IPS-20b (cell line): ENCODE measurements around the gene COMMD9.

Source experiments
- H3K27ac ChIP-seq: one replicate; pipeline ENCODE4 v1.5.1; 2013; ENCODE audit warnings: low read length
- H3K27me3 ChIP-seq: 2 replicates; pipeline ENCODE4 v1.6.1; 2013; ENCODE audit warnings: mild to moderate bottlenecking, low read length, inconsistent platforms; ENCODE audit not compliant: insufficient read depth
- H3K36me3 ChIP-seq: 2 replicates; pipeline ENCODE4 v1.6.1; 2013; ENCODE audit warnings: low read depth, mild to moderate bottlenecking, inconsistent platforms, low read length, moderate library complexity; ENCODE audit not compliant: insufficient read depth
- H3K4me1 ChIP-seq: 2 replicates; pipeline ENCODE4 v1.6.1; 2013; ENCODE audit warnings: mild to moderate bottlenecking, control low read depth, inconsistent platforms, low read length, moderate library complexity; ENCODE audit not compliant: insufficient read depth
- H3K4me3 ChIP-seq: 2 replicates; pipeline ENCODE4 v1.5.1; 2013; ENCODE audit warnings: mild to moderate bottlenecking, low read length, inconsistent platforms
- H3K9ac ChIP-seq: 2 replicates; pipeline ENCODE4 v1.6.1; 2013; ENCODE audit warnings: low read depth, mild to moderate bottlenecking, inconsistent platforms, low read length, moderate library complexity
- H3K9me3 ChIP-seq: 2 replicates; pipeline ENCODE4 v1.6.1; 2013; ENCODE audit warnings: mild to moderate bottlenecking, low read depth, low read length, inconsistent platforms; ENCODE audit not compliant: insufficient read depth

The COMMD9 gene

DNA sequence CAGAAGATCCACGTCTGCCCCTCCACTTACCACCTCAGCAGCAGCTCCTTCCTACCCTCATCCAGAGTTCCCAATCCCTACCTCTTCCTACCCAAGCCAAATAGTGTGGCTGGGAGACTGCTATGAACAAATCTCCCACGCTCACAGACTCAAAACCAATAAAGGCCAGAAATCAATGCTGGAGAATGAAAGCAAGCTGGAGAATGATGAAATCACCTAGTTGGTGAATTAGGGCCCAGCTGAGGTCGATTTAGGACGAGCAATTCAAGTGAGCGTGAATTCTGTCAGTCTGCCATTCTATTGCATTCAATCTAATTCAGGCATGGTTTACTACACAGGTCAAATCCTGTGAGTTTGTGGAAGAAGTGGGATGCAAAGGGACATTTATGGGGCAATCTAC is 22.5 kb downstream of the COMMD9 start:
- Histone ChIP-seq H3K27me3 (no peaks in the 10 kb centered on the region), H3K9ac (no peak overlapping the region), H3K27ac (no peak overlapping the region), H3K4me3 (no peak overlapping the region), H3K9me3 (no peaks in the 10 kb centered on the region), H3K36me3 (peaks cover 4% of the 10 kb centered on the region; the same call in 1 of the 2 replicates), H3K4me1 (no peaks in the 10 kb centered on the region)

DNA sequence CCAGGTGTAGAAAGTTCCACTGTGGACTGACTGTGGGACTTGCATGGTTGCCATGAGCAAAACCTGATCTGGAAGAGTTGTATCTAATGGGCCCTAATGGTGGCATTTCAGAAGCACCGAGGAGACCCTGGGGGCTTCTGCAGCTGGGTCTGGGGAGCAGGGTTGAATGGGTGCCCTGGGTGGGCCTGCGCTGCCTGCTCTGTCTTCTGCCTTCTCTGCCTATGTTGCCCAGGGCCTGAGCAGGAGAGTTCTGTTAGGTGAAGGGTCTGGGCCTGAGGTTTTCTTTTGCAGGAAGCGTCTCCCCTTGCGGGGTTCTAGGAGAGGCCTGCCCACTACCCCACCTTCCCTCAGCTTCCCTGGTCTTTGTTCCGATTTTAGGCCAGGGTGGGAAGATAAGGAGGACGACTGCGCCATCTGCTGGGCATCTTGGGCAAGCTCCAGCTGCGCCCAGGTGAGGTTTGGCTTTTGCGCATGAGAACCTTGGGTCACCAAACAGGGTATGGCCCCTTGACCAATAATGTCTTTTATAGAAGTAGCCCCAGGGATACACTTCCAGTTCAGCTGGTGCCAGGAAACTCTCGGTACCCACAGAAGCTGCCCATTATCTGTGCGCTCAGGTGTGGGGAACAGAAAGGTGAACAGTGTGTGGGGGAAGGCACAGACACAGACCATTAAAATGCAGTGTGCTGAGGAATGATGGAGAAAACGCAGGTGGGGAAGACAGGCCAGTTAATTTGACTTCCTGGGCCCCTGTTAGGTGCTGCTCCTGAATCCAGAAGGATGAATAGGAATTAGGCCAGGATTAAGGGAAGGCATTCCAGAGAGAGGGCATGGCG is 23.2 kb downstream of the COMMD9 start:
- Histone ChIP-seq H3K27ac (no peak overlapping the region), H3K4me3 (no peak overlapping the region), H3K9ac (peak overlapping the region; percentile 40; the same call in 1 of the 2 replicates), H3K9me3 (no peaks in the 10 kb centered on the region), H3K4me1 (no peaks in the 10 kb centered on the region), H3K36me3 (no peaks in the 10 kb centered on the region; the same call in 1 of the 2 replicates), H3K27me3 (no peaks in the 10 kb centered on the region)

DNA sequence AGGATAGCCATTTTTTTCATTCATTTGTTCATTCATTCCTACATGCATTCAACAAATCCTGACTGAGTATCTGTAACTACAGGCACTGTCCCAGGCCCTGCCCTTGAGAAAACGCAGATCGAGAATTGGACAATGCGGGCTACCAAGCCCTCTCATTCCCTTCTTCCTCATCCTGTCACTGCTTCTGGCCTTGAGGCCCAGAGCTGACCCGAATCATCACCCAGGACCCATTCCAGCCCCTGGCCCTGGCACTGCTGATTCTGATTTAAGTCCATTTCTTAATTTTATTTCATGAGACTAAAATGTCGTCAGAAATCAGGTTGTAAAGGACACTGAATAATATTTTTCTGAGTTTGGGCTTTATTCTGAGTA is 24.3 kb downstream of the COMMD9 start:
- Histone ChIP-seq H3K9me3 (no peaks in the 10 kb centered on the region), H3K27me3 (no peaks in the 10 kb centered on the region), H3K4me3 (no peak overlapping the region), H3K4me1 (no peaks in the 10 kb centered on the region), H3K27ac (no peak overlapping the region), H3K36me3 (no peaks in the 10 kb centered on the region), H3K9ac (no peak overlapping the region)

DNA sequence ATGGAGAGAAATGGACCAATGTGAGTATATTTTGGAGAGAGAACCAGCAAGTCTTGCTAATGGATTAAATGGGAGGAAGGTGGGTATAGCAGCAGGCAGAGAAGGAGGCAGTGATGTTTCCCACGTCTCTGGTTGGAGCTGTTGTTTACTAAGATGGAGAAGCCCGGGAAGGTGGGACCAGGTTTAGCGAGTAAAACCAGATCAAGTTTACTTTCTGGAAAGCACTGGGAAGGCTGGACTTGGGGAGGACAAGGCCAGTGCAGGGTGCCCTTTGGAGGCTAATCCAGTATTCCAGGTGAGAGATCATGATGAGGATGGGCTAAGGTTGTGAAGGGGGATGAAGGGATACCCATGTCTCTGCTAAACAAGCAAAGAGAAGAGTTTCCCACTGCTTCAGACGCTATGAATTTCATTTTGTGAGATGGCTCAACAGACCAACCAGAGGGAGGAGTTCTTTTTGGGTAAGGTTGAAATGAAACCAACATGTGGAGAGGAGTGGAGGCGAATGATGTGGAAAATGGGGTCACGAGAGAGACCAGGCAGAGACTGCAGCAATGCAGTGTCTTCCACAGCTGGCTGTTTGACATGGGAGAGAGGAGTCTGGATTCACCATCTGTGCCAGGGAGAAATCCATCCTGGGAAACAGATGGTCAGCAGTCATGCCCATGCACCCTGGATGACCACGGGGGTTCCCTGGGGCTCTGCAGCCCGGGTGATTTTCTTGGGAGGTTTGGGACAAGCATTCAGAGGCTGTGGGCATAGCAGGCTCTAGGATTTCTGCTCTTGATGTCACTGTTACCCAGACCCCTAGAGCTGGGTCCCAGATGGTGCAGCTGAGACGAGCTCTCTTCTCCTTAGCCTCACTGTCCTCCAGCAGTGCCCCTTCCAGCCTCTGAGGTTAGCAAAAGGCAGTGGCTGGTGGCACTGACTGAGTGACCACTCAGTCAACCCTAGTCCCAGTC is 24.9 kb downstream of the COMMD9 start:
- Histone ChIP-seq H3K4me1 (no peaks in the 10 kb centered on the region), H3K9ac (no peak overlapping the region), H3K27ac (no peak overlapping the region)

DNA sequence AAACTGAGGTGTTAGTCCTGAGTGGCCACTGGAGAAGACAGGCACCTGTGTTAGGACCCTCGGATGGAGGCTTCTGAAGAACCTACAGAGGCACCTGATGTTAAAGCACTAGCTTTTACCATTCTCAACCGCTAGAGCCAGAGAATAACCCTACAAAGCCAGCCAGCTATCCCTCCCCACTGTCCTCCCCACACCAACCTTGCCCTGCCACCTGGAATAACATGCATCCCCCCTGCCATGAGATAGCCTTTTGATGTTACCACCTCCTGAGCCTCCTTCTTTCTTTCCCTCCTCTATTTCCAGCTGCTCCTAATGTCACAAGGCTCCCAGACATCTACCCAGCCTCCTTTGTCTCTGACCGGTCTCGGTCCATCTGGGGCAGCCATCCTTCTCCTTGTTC is 28.1 kb downstream of the COMMD9 start:
- Histone ChIP-seq H3K36me3 (no peaks in the 10 kb centered on the region), H3K27ac (no peak overlapping the region), H3K9me3 (no peaks in the 10 kb centered on the region), H3K9ac (no peak overlapping the region), H3K4me3 (no peak overlapping the region), H3K4me1 (no peaks in the 10 kb centered on the region), H3K27me3 (peaks cover 8% of the 10 kb centered on the region)

More for the DNA sequence above, 24.9 kb downstream of the COMMD9 start:
- Histone ChIP-seq H3K27me3 (no peaks in the 10 kb centered on the region), H3K36me3 (no peaks in the 10 kb centered on the region), H3K9me3 (no peaks in the 10 kb centered on the region), H3K4me3 (no peak overlapping the region)

DNA sequence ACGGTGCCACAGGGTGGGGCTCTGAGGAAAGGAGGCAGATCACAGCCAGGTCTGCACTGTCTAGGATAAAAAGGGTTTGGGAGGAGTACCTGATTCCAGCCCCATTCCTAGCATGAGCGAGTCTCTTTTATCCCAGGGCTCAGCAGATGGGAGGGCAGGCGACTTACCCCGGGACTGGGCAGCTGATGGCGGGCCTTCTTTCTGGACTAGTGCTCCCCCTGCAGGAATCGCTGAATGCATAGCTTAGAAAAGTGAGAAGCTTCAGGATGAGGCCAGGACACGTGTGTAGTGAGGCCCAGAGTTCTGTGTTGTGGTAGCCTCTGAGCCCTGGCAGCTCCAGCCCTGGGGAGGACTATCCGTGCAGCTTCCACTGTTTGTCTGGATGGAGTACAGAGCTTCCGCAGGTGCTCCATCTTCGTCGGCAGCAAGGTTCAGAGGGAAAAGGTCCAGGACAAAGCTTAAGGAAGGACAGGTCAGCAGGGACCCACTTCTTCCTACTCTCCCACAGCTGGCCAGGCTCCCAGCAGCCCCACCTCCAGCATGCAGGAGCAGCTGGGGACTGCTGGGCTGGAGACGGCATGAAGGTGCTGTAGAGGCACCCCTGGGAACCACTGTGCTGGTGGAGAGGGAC is 30.4 kb downstream of the COMMD9 start:
- Histone ChIP-seq H3K4me3 (no peak overlapping the region), H3K4me1 (no peaks in the 10 kb centered on the region), H3K36me3 (no peaks in the 10 kb centered on the region), H3K9ac (no peak overlapping the region), H3K27ac (no peak overlapping the region), H3K9me3 (no peaks in the 10 kb centered on the region), H3K27me3 (peaks cover 8% of the 10 kb centered on the region)

DNA sequence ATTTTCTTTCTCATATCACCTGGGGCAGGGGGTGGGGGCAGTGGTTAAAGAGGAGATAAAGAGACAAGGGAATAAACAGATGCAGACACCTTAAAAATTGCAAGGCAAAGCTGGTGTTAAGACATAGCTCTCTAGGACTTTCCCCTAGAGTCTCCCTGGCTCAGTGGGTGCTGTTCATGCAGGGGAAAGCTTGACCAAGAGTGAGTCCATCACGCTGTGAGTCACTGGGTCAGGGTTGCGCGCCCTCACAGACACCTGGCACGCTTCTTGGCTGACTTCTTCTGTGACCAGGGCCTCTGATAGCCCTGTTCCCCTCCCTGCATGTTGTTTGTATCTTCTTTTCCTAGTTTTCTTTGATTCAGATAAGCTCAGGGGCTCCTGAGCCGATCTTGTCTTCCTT is 31.9 kb downstream of the COMMD9 start:
- H3K4me3 ChIP-seq, result no peak overlapping the region
- H3K9ac ChIP-seq, result no peak overlapping the region
- H3K27me3 ChIP-seq, result peaks cover 8% of the 10 kb centered on the region
- no peaks in the 10 kb centered on the region for H3K4me1 ChIP-seq
- no peaks in the 10 kb centered on the region for H3K36me3 ChIP-seq
- no peaks in the 10 kb centered on the region for H3K9me3 ChIP-seq
- H3K27ac ChIP-seq, result no peak overlapping the region

DNA sequence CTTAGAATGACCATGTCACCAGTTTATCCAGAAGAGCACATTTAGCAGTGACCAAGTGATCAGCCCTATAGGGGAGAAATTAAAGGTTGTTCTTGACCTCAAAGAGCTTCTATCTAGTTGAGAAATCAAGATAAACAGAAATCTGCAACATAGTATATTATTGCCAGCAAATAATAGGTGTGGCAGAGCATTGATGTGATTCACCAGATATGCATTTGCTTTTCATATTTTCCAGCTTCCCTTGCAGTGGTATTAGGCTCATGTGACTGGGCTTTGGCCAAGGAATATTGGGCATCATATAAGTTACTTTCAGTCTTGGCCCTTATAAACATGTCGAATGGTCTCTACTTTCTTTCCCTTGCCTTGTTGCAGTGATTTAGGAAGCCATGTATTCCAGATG is 34.5 kb downstream of the COMMD9 start:
- no peak overlapping the region for H3K4me3 ChIP-seq
- no peak overlapping the region for H3K9ac ChIP-seq
- H3K9me3 ChIP-seq, result no peaks in the 10 kb centered on the region
- no peaks in the 10 kb centered on the region for H3K4me1 ChIP-seq
- H3K36me3 ChIP-seq, result no peaks in the 10 kb centered on the region
- peaks cover 8% of the 10 kb centered on the region for H3K27me3 ChIP-seq
- H3K27ac ChIP-seq, result no peak overlapping the region

DNA sequence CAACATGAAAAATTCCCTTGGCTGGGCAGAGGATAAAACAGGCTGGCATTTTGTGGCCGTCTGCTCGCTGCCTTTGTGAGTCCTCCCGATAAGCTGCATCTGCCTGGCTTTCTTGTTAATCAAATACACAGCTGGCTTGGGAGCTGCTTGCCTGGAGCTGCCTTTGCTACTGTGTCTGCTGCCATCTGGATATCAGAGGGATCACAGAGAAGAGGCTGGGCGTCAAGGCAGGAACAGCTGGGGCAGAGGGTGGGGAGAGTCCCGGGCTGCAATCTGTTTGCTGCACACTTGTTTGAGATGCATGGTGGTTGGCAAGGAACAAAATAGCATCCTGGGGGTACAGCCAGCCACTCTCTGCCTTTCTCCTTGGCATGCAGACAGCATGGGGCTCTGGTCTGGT is 36.0 kb downstream of the COMMD9 start:
- Histone ChIP-seq H3K9me3 (no peaks in the 10 kb centered on the region), H3K27ac (no peak overlapping the region), H3K4me1 (no peaks in the 10 kb centered on the region), H3K9ac (no peak overlapping the region), H3K36me3 (no peaks in the 10 kb centered on the region), H3K27me3 (peaks cover 5% of the 10 kb centered on the region), H3K4me3 (no peak overlapping the region)

DNA sequence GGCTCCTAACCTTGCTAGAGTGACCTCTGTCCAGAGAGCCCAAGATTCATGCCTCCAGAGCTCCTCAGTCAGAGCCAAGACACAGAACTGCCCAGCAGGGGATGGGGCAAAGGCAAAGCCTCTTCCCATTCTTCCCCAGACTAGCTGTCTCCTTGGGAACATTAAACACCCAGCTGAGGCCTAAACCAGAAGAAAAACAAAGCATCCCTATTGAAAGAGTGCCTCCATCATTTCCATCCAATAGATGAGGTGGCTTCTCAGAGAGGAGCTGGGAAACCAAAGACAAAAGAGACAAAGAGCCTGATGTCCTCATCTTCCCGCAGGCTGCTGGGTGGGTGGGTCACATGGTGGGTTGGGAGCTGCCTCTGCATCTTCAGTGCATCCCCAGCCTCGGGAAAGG is 37.4 kb downstream of the COMMD9 start:
- Histone ChIP-seq H3K27ac (no peak overlapping the region), H3K9me3 (no peaks in the 10 kb centered on the region), H3K4me1 (no peaks in the 10 kb centered on the region), H3K9ac (no peak overlapping the region), H3K36me3 (no peaks in the 10 kb centered on the region), H3K27me3 (no peaks in the 10 kb centered on the region), H3K4me3 (no peak overlapping the region)

DNA sequence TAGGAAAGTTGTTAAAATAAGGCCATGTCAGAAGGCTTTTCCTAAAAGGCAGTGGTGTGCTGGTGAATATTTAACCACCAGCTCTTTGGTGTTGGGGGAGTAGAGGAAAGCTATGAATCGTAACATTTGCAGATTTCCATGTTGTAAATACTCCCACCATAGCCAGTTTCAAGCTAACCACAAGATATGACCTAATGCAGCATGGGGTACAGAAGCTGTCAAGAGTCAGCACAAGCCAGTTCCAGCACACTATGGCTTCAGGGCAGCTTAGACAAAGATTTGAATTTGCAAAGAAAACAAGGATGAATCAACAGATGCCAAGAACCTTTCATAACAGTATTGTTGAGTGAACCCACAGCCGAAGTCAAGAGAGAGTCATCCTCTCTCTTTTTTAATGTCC is 40.0 kb downstream of the COMMD9 start:
- H3K36me3 ChIP-seq, result no peaks in the 10 kb centered on the region
- H3K4me3 ChIP-seq, result no peak overlapping the region
- H3K4me1 ChIP-seq, result no peaks in the 10 kb centered on the region
- H3K27ac ChIP-seq, result no peak overlapping the region
- no peaks in the 10 kb centered on the region for H3K9me3 ChIP-seq
- no peaks in the 10 kb centered on the region for H3K27me3 ChIP-seq
- no peak overlapping the region for H3K9ac ChIP-seq
